NCI-H2227 (cell line): ENCODE data around the gene MLIP.

Source experiments
- DNase-seq: peaks from one replicate; lab custom pipeline; 2025; ENCODE audit not compliant: unreplicated experiment; lab: John Stamatoyannopoulos, UW

The MLIP gene

GRCh38 chr6:54095723-54096122 lies 15.5 kb upstream of the MLIP start:
- no peak for DNase-seq

DNA sequence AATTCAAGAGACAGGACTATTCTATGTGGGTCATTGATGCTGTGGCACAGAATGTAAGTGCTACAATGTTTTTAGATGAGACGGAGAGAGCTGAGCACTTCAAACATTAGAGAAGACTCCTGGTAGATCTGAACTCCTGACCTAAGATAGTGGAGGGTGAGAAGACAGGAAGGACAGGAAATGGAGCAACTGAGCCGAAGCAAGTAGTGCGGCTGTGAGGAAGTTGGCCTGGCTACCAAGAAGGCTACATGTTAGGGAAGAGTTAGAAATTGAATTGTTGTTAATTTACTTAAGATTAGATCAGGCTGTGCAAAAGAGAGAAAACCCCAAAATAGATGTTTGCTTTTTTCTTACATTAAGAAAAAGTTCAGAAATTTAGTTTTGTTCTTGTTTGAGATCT lies 14.4 kb upstream of the MLIP start:
- DNase-seq = no peak

GRCh38 chr6:54097753-54098152 lies 13.5 kb upstream of the MLIP start:
- DNase-seq = no peak

DNA sequence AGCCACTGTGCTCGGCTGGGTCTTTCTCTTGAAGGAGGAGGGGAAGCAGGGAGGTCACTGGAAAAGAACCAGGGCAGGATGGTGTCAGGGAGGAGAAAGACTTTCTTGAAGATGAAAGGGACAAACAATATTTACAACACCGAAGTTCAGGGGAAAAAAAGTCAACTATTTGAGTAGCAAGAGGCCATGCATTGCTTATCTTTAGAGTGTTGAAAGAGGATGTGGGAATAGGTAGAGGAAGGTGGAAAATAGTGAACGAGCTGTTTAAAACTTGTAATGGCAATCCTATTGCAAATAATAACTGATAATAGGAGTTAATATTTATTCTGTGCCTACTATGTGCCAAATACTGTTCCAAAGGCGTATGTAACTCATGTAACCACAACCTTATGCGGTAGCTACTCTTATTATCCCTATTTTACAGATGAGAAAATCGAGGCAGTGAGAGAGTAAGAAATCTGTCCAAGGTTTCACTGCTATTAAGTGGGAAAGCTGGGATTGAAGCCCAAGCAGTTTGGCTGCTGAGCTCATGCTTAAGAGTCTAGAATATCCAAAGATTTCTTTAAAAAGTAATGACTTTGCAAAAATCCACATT lies 12.7 kb upstream of the MLIP start:
- no peak for DNase-seq

GRCh38 chr6:54099225-54099624 lies 12.0 kb upstream of the MLIP start:
- DNase-seq = no peak

DNA sequence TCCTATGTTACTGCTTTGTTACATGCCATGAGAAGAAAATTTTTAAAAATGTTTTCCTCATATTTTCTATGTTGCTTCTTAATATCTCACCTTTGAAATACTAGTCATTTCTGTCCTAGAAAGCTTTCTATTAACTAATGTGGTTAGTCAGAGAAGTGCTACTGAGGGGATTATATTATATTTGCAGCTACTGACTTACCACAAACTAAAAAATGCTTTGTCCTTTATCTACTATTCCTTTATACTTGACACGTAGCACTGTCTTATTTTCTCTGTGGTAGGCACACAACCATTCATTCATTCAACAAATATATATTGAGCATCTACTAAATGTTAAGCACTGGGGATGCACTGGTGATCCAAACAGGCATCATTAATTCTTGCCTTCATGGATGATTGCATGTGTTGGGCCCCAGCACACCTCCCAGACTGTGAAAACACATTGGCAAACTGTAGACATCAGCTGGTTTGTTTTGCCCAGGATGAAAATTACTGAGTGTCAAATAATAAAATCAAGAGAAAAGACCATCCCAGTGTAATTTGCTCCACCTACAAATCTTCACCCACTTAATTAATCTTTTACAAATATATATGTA lies 10.7 kb upstream of the MLIP start:
- no peak for DNase-seq

GRCh38 chr6:54102238-54102637 lies 9.0 kb upstream of the MLIP start:
- no peak for DNase-seq

DNA sequence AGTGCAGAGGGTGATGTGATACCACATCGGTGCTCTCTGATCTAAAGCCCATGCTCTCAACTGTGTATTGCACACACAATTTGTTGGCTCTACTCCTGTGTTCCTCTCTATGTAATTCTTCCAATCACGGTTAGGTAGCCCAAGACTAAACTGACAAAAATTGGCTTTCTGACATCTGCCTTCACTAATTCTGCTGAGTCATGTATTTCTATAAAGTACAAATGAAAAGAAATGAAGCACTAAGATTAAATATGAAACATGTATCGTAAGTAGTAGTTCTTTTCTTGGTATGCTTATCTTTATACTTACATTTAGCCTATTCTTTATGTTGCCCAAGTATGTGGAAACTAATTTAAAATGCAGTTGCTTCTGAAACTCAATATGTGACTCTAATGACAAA lies 7.7 kb upstream of the MLIP start:
- no peak for DNase-seq

GRCh38 chr6:54106727-54107126 lies 4.5 kb upstream of the MLIP start:
- DNase-seq = no peak

GRCh38 chr6:54107470-54108090 lies 3.7 kb upstream of the MLIP start:
- DNase-seq = no peak

- DNase-seq = no peak
These were observed 3.0 kb upstream of the MLIP start for GRCh38 chr6:54108271-54108670.

DNA sequence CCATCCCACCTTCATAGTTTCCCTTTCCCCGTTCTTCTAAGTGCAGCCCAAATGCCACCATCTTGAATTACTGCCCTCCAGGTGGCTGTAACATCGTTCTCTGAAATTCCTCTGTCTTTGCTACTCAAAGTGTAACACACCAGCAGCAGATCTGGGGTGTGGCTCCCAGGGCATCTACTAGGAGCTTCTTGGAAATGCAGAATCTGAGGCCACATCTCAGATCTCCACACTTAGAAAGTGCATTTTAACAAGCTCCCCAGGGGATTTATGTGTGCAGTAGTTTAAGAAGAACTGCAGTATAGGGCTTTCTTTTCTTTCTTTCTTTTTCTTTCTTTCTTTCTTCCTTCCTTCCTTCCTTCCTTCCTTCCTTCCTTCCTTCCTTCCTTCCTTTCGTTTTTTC lies 1.7 kb upstream of the MLIP start:
- DNase-seq = no peak

- DNase-seq = no peak
These were observed 958 bp downstream of the MLIP start for GRCh38 chr6:54112151-54112650.

GRCh38 chr6:54114991-54115390 lies 3.7 kb downstream of the MLIP start:
- DNase-seq = no peak

DNA sequence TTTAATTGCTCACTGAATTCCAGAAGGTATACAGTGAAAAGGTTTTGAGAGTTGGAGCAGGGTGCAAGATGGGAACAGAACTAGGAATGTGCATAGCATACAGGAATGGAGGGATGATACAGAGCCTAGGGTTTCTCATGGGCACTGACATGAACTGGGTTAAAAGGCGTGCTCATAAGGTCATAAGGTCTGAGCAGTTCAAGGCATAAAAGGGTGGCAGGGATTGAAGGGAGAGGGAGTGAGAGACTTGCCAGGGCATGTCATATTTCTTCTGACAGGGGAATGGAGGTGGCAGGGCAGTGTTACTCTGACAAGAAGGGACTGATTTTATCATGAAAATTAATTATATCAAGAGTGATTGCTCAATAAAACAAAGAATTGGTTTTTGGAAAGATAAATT lies 4.7 kb downstream of the MLIP start:
- DNase-seq = no peak

DNA sequence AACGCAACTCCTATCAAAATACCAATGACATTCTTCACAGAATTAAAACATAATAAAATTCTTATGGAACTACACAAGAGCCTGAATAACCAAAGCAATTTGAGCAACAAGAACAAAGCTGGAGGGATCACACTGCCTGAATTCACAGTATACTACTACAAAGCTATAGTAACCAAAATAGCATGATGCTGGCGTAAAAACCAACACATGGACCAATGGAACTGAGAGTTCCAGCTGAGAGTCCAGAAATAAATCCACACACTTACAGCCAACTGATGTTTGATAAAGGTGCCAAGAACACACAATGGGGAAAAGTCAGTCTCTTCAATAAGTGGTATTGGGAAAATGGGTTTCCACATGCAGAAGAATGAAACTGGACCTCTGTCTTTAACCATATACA lies 6.9 kb downstream of the MLIP start:
- DNase-seq = no peak

DNA sequence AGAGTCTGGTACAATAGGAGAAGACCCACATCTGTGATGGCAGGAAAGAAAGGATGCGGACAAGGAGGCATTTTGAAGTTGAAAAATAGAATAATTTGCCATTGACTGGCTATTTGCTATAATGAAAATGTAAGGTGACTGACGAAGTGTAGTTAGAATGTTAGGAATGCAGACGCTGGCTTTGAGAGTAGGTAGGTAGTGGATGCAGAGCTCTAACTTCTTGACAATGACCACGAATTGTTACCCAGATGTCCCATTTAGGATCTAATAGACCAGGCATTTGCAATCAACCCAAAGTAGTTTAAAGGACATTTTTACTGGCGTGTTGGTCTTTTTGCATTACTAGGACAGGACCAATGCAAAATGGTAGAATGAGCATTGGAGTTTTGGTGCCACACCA lies 14.2 kb downstream of the MLIP start:
- DNase-seq = no peak

DNA sequence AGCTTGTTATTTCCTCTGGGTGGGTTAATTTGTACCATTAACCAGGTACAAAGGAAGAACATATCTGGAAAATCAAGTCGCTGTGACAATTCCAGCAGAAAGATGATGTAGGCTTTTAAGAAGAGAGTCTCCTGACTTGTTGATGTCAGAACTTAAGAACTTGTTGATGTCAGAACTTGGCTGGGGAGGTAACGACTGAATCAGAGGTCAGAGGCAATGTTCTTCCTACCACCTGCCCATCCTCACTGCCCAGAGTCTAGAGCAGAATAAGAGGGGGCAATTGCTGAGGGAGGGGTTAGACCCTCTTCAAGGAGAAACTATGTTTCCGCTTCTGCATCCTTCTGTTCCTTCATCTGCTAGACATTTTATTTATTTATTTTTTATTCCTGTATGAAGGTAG lies 18.9 kb downstream of the MLIP start:
- DNase-seq = no peak

DNA sequence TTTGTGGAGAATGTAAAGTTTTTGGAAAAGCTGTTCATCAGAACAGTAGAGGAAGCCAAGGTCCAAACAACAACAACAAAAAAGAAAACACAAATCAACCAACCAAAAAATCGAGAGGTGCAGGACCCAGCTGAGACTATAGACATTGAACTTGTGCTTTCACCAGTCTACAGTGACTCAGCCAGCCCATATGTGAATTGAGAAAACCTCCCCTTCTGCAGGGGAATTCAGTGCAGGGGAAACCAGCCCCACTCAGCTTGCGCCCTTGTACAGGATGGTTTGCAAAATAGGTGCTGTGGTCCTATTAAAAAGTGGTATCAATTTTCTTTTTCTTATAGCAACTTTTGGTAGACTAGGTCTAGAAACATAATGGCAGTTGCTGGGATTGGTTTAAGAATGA lies 21.3 kb downstream of the MLIP start:
- no peak for DNase-seq

- DNase-seq = no peak
These were observed 21.9 kb downstream of the MLIP start for GRCh38 chr6:54133186-54133585.

GRCh38 chr6:54134935-54135334 lies 23.7 kb downstream of the MLIP start:
- no peak for DNase-seq

- DNase-seq = no peak
These were observed 24.6 kb downstream of the MLIP start for GRCh38 chr6:54135665-54136369.
